SK-N-MC (cell line): Measurements from ENCODE around the gene SLC36A4.
"Not testable (repeated sequence)": the region's sequence is repeated elsewhere in the genome, so short reads cannot be mapped to it uniquely, and the experiment has no call there.

Experiments used
- DNase-seq: peaks from one replicate; pipeline ENCODE4 v3.0.0-alpha.2; 2011; ENCODE audit warnings: low read depth, low spot score
- H3K27ac ChIP-seq: fragments of 200-600 bp; sonication (generic); 2 replicates; pipeline ENCODE4 v1.5.1; 2016; ENCODE audit warnings: mixed run types
- H3K36me3 ChIP-seq: fragments of 200-600 bp; sonication (generic); 2 replicates; pipeline ENCODE4 v1.6.1; 2017; ENCODE audit warnings: antibody characterized with exemption, low read length, mixed read lengths; ENCODE audit not compliant: insufficient read depth
- H3K4me3 ChIP-seq: fragments of 200-600 bp; sonication (generic); 2 replicates; pipeline ENCODE4 v1.5.1; 2016
- H3K9ac ChIP-seq: fragments of 200-600 bp; sonication (generic); 2 replicates; pipeline ENCODE4 v1.8.0; 2017; ENCODE audit warnings: mixed run types, mixed read lengths; ENCODE audit not compliant: insufficient read length
- H3K9me3 ChIP-seq: fragments of 200-600 bp; sonication (generic); 2 replicates; pipeline ENCODE4 v1.6.1; 2017; ENCODE audit warnings: low read depth, mild to moderate bottlenecking, antibody characterized with exemption, low read length, moderate library complexity, mixed read lengths
- EZH2 ChIP-seq: fragments of 200-600 bp; sonication (generic); IDR thresholded peaks from one replicate; pipeline ENCODE4 v1.6.1; 2017; ENCODE audit warnings: antibody characterized with exemption
- FOXP2 ChIP-seq: optimal IDR thresholded peaks from 2 replicates; pipeline ENCODE3; 2011; ENCODE audit warnings: mild to moderate bottlenecking, moderate library complexity; ENCODE audit not compliant: insufficient read depth; ENCODE audit errors: extremely low read length, control extremely low read depth
- POLR2AphosphoS5 ChIP-seq: IDR thresholded peaks from 2 replicates; pipeline ENCODE4 v1.6.1; 2012; ENCODE audit warnings: mild to moderate bottlenecking, low read depth, low read length, borderline replicate concordance

Gene SLC36A4

DNA sequence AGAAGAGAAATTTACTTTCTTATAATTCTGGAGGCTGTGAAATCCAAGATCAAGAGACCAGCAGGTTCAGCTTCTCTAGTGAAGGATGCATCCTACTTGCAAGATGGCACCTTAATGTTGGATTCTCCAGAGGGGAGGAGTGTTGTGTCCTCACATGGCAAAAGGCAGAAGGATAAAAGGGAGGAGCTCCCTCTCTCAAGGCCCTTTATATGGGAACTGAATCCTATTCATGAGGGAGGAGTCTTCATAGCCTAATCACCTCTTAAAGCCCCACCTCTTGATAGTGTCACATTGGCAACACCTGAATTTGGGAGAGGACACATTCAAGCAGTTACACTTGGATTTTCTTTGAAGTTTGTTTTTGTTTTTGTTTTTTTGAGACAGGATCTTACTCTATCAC lies 79.5 kb downstream of the SLC36A4 start:
- DNase-seq, result no peak
- no peaks in the 10 kb centered on the region for H3K9me3 ChIP-seq
- no peaks in the 10 kb centered on the region for H3K36me3 ChIP-seq
- H3K9ac ChIP-seq, result no peak overlapping the region
- no peak overlapping the region for H3K27ac ChIP-seq
- no peak overlapping the region for H3K4me3 ChIP-seq
- no peak for TF ChIP-seq EZH2
- no peak for TF ChIP-seq POLR2AphosphoS5
- TF ChIP-seq FOXP2, result no peak

DNA sequence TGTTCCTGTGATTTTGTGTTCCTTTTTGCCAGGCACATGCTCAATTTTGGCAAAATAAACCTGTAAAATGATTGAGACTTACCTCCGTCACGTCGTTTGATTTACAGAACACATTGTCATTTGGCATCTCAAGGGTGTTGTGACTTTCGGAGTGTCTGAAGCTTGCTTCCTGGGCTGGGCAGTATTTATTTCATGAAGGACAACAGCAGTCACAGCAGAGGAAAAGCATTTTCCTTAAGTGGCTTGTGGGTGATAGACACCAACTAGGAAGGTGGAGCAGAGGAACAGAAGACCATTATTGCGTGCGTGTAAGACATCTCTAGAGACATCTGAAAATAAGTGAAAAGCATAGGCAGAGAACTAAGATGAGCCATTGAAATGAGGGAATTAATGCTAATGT lies 80.2 kb downstream of the SLC36A4 start:
- no peaks in the 10 kb centered on the region for H3K9me3 ChIP-seq
- no peak overlapping the region for H3K27ac ChIP-seq
- H3K36me3 ChIP-seq, result no peaks in the 10 kb centered on the region
- TF ChIP-seq POLR2AphosphoS5, result no peak
- no peak for TF ChIP-seq EZH2
- TF ChIP-seq FOXP2, result no peak
- H3K9ac ChIP-seq, result no peak overlapping the region
- DNase-seq, result no peak
- H3K4me3 ChIP-seq, result no peak overlapping the region

- Histone ChIP-seq H3K36me3 (no peaks in the 10 kb centered on the region), H3K4me3 (no peak overlapping the region), H3K27ac (no peak overlapping the region), H3K9ac (no peak overlapping the region), H3K9me3 (no peaks in the 10 kb centered on the region)
- TF ChIP-seq EZH2 (no peak), FOXP2 (no peak), POLR2AphosphoS5 (no peak)
- no peak for DNase-seq
Observed at GRCh38 chr11:93116641-93117441, 81.0 kb downstream of the SLC36A4 start.

DNA sequence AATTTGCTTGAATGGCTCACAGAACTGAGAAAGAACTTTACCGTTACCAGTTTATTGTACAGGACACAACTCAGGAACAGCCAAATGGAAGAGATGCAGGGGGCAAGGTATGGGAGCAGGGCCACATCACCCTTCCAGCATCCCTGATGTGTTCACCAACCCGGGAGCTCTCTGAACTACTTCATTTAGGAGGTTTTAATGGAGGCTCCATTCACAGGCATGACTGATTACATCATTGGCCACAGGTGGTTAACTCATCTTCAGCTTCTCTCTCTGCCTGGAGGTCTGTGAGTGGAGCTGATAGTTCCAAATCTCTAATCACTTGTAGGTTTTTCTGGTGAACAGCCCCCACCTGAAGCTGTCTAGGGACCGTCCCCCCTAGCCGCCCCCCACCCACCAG lies 83.5 kb downstream of the SLC36A4 start:
- Histone ChIP-seq H3K9ac (no peak overlapping the region), H3K36me3 (no peaks in the 10 kb centered on the region), H3K4me3 (no peak overlapping the region), H3K27ac (no peak overlapping the region), H3K9me3 (no peaks in the 10 kb centered on the region)
- no peak for TF ChIP-seq FOXP2
- TF ChIP-seq POLR2AphosphoS5, result no peak
- TF ChIP-seq EZH2, result no peak
- no peak for DNase-seq

GRCh38 chr11:93113824-93114223 lies 84.0 kb downstream of the SLC36A4 start:
- no peak overlapping the region for H3K9ac ChIP-seq
- TF ChIP-seq FOXP2, result no peak
- TF ChIP-seq POLR2AphosphoS5, result no peak
- no peak for TF ChIP-seq EZH2
- no peak overlapping the region for H3K27ac ChIP-seq
- no peak overlapping the region for H3K4me3 ChIP-seq
- no peaks in the 10 kb centered on the region for H3K9me3 ChIP-seq
- no peak for DNase-seq
- H3K36me3 ChIP-seq, result no peaks in the 10 kb centered on the region

DNA sequence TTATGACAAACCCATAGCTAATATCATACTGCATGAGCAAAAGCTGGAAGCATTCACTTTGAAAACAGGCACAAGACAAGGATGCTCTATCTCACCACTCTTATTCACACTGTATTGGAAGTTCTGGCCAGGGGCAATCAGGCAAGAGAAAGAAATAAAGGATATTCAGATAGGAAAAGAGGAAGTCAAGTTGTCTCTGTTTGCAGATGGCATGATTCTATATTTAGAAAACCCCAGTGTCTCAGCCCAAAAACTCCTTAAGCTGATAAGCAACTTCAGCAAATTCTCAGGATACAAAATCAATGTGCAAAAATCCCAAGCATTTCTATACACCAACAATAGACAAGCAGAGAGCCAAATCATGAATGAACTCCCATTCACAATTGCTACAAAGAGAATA lies 86.6 kb downstream of the SLC36A4 start:
- H3K9me3 ChIP-seq, DNase-seq, H3K27ac ChIP-seq, H3K36me3 ChIP-seq, H3K9ac ChIP-seq, H3K4me3 ChIP-seq: not testable (repeated sequence)

DNA sequence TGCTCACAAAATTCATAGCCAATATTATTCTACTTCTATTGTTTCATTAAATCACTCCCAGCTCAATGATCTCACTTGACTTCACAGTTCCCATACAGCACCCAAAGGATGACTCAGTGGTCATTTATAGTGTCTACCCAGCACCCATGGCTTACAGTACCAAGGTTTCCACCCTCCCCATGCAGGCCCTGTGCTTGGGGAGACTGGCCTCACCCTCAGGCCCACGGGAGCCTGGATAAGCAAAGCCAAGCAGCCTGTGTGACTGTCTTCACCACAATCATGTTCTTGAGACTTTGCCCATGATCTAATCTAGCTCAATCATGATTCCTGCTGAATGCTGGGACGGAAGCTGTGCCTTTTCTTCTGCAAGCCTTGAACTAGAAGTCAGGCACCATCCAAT lies 97.6 kb downstream of the SLC36A4 start:
- Histone ChIP-seq H3K27ac (no peak overlapping the region), H3K9ac (no peak overlapping the region)

DNA sequence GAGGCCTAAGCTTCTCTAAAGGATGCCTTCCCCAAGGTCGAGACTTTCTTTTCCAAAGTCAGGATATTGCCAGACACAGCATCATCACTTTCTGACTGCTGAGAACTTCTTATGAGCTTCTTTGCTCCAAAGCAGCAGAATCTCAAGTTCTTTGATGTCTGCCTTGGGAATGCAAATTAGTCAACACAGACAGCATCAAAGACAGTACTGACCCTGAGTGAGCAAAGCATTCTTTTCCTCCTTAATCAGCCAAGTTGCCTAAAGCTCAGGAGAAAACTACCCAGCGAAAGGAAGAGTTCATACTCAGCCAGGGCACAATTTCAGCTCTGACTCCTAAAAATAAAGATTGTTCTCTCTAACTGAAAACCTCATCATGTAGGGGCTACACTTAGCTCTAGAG lies 98.0 kb downstream of the SLC36A4 start:
- Histone ChIP-seq H3K27ac (no peak overlapping the region), H3K9me3 (peaks cover 5% of the 10 kb centered on the region; the same call in 1 of the 2 replicates), H3K4me3 (no peak overlapping the region), H3K9ac (no peak overlapping the region), H3K36me3 (no peaks in the 10 kb centered on the region)
- TF ChIP-seq POLR2AphosphoS5 (no peak), EZH2 (no peak), FOXP2 (no peak)
- DNase-seq, result no peak

More for the DNA sequence above, 97.6 kb downstream of the SLC36A4 start:
- no peak for TF ChIP-seq EZH2
- no peak for DNase-seq
- Histone ChIP-seq H3K9me3 (peaks cover 2% of the 10 kb centered on the region; the same call in 1 of the 2 replicates), H3K36me3 (no peaks in the 10 kb centered on the region), H3K4me3 (no peak overlapping the region)
